AG04450 (cell line): Measurements from ENCODE around the gene PARD6B. TPM values are rescaled to one million over a fixed set of nuclear protein-coding genes. Genes with fewer than 3 reads are reported as not detected.

ENCODE experiments used
- CTCF ChIA-PET: fragments of 300-600, 350-600 bp; formaldehyde crosslinking; extraction: SDS; loops from one replicate; lab custom pipeline; 2022; ENCODE audit warnings: antibody characterized with exemption, inconsistent platforms; lab: Charles Lee
- POLR2A ChIA-PET: fragments of 350-600 bp; formaldehyde crosslinking; extraction: SDS; loops from one replicate; lab custom pipeline; 2021; ENCODE audit warnings: antibody characterized with exemption, inconsistent platforms; lab: Yijun Ruan, JAX
- DNase-seq: peaks from one replicate; pipeline ENCODE4 v3.0.0-alpha.2; 2011; ENCODE audit warnings: low read depth, low spot score
- H3K27ac ChIP-seq: one replicate; pipeline ENCODE4 v1.5.1; 2012; ENCODE audit warnings: low read depth, low read length, control low read depth
- H3K27me3 ChIP-seq: one replicate; pipeline ENCODE4 v1.6.0; 2012; ENCODE audit warnings: low read length; ENCODE audit not compliant: control insufficient read depth, insufficient read depth
- H3K4me3 ChIP-seq: 2 replicates; pipeline ENCODE4 v1.5.1; 2011; ENCODE audit warnings: mild to moderate bottlenecking, low read depth, low read length, control low read depth
- H3K9me3 ChIP-seq: 2 replicates; pipeline ENCODE4 v1.5.1; 2012; ENCODE audit warnings: low read length; ENCODE audit not compliant: control insufficient read depth, insufficient read depth
- CTCF ChIP-seq: IDR thresholded peaks from 2 replicates; pipeline ENCODE4 v1.5.1; 2011; ENCODE audit warnings: low read depth, low read length, control low read depth, inconsistent platforms
- polyA plus RNA-seq: library from polyadenylated mRNA; depleted of rRNA; stranded (reverse); fragments of >200 nt; gene quantifications from 2 replicates; pipeline ENCODE4 v1.2.3, GENCODE V29; 2011

PARD6B gene
- polyA plus RNA-seq, 1 experiment = 0.71 TPM

GRCh38 chr20:50794846-50795634 lies 63.7 kb downstream of the PARD6B start, which contains the start of gene BCAS4:
BCAS4 (plus strand) TSS chr20:50795061; CDS start chr20:50795084, 23 bp downstream.
- TF ChIP-seq CTCF = peak; percentile 63
- ChIA-PET CTCF (interaction anchor here (0.7 to 9.2 kb wide), 37 partner anchors 13 to 619 kb away, joined by 3 to 201 read pairs (median 4); partner anchors contain the start of genes ADNP, DPM1 and MOCS3), POLR2A (interaction anchor here (0.6 to 3.1 kb wide), 4 partner anchors 100 to 163 kb away, joined by 3 to 17 read pairs (median 6); partner anchors contain the start of genes ADNP, DPM1 and MOCS3)
- peak; percentile 37 for DNase-seq
- Histone ChIP-seq H3K4me3 (peak within 1 kb of the TSS; percentile 77), H3K27me3 (no peaks in the 10 kb centered on the region), H3K27ac (peak within 1 kb of the TSS; percentile 39), H3K9me3 (no peaks in the 10 kb centered on the region)

GRCh38 chr20:50797142-50797541 lies 65.8 kb downstream of the PARD6B start:
- no peak for DNase-seq
- Histone ChIP-seq H3K4me3 (no peak overlapping the region), H3K27me3 (no peaks in the 10 kb centered on the region), H3K27ac (no peak overlapping the region), H3K9me3 (no peaks in the 10 kb centered on the region)
- CTCF ChIA-PET = no interaction called here
- TF ChIP-seq CTCF = no peak
- POLR2A ChIA-PET = no interaction called here

GRCh38 chr20:50798650-50799049 lies 67.3 kb downstream of the PARD6B start:
- Histone ChIP-seq H3K27me3 (no peaks in the 10 kb centered on the region), H3K27ac (no peak overlapping the region), H3K4me3 (no peak overlapping the region), H3K9me3 (no peaks in the 10 kb centered on the region)
- no peak for DNase-seq
- ChIA-PET POLR2A (no interaction called here), CTCF (no interaction called here)
- TF ChIP-seq CTCF = no peak

- POLR2A ChIA-PET = no interaction called here
- Histone ChIP-seq H3K9me3 (no peaks in the 10 kb centered on the region), H3K4me3 (no peak overlapping the region), H3K27ac (no peak overlapping the region), H3K27me3 (no peaks in the 10 kb centered on the region)
- no peak for TF ChIP-seq CTCF
- CTCF ChIA-PET = no interaction called here
- no peak for DNase-seq
Measured at GRCh38 chr20:50799176-50799889, 68.0 kb downstream of the PARD6B start.
